Cardiac fibroblast (primary cell): ENCODE results near the gene HSPB6.

Source experiments
- DNase-seq, 2 donors: peaks; one replicate each; pipeline versions ENCODE4 v3.0.0 to v3.0.0-alpha.2; 2010; ENCODE audit warnings: low read depth in 2 of 2
- H3K4me3 ChIP-seq, 2 donors: replicated peaks in 1 of 2; 1 replicate in 1 of 2; 2 replicates in 1 of 2; pipeline ENCODE4 v1.5.1; 2011; ENCODE audit warnings: low read depth in 2 of 2, low read length in 2 of 2, mild to moderate bottlenecking in 2 of 2, moderate library complexity in 1 of 2
- CTCF ChIP-seq: IDR thresholded peaks from one replicate; pipeline ENCODE4 v1.5.1; 2011; ENCODE audit warnings: low read depth, mild to moderate bottlenecking, low read length, inconsistent platforms

HSPB6 gene

GRCh38 chr19:35777961-35778360 lies 21.1 kb upstream of the HSPB6 start:
- no peak for TF ChIP-seq CTCF
- no peak for DNase-seq
- H3K4me3 ChIP-seq: no peak overlapping the region

GRCh38 chr19:35777086-35777841 lies 20.4 kb upstream of the HSPB6 start:
- DNase-seq: peak in 1 of 2 donors; percentile 8
- no peak overlapping the region for H3K4me3 ChIP-seq
- no peak for TF ChIP-seq CTCF

- TF ChIP-seq CTCF: no peak
- H3K4me3 ChIP-seq: peak overlapping the region; percentile 68 to 70
- DNase-seq: no peak
Measured at GRCh38 chr19:35776102-35776788, 19.4 kb upstream of the HSPB6 start.

- peak; percentile 96 for DNase-seq
- no peak for TF ChIP-seq CTCF
Measured at GRCh38 chr19:35775298-35776101, 18.7 kb upstream of the HSPB6 start, which contains the start of gene ARHGAP33. Gene ARHGAP33, plus strand, starts transcription at chr19:35775564. Its CDS starts 95 bp downstream, at chr19:35775659.

GRCh38 chr19:35775046-35775297 lies 18.1 kb upstream of the HSPB6 start:
- peak overlapping the region; percentile 8 to 37 for H3K4me3 ChIP-seq
- DNase-seq: no peak

More at GRCh38 chr19:35775298-35776101, 18.7 kb upstream of the HSPB6 start, which contains the start of gene ARHGAP33:
- H3K4me3 ChIP-seq: peak within 1 kb of the TSS; percentile 68 to 70

More at GRCh38 chr19:35775046-35775297, 18.1 kb upstream of the HSPB6 start:
- no peak for TF ChIP-seq CTCF
